B cell (primary cell): ENCODE measurements around the gene ZNF622. TPM values are rescaled to one million over a fixed set of nuclear protein-coding genes. Genes with fewer than 3 reads are reported as not detected.
A peak's percentile ranks its signal among the peaks of the same experiment; 100 is the strongest.

Source experiments
- ATAC-seq: fragments of 200-7000 bp; cut with Tn5 transposase; one replicate; pipeline ENCODE4 v1.10.0; 2021; ENCODE audit warnings: low read depth, mild to moderate bottlenecking, moderate number of reproducible peaks, moderate library complexity
- CTCF ChIA-PET: fragments of 350-600 bp; sonication (Branson Sonifier 250); formaldehyde crosslinking; loops from one replicate; lab custom pipeline; 2021; ENCODE audit warnings: antibody characterized with exemption, inconsistent platforms; lab: Charles Lee
- POLR2A ChIA-PET: fragments of 350-600 bp; sonication (Branson Sonifier 250); formaldehyde crosslinking; loops from one replicate; lab custom pipeline; 2021; ENCODE audit warnings: antibody characterized with exemption; lab: Charles Lee
- DNase-seq: peaks from one replicate; pipeline ENCODE4 v3.0.0; 2013
- H2AFZ ChIP-seq: 2 replicates; pipeline ENCODE4 v1.6.1; 2012; ENCODE audit warnings: mild to moderate bottlenecking, low read depth, low read length; ENCODE audit not compliant: insufficient read depth, poor library complexity, severe bottlenecking
- H3K27ac ChIP-seq, 2 donors: 1 replicate in 1 of 2; 2 replicates in 1 of 2; pipeline ENCODE4 v1.5.1; 2012 to 2013; ENCODE audit warnings: low read length in 2 of 2, mild to moderate bottlenecking in 2 of 2, moderate library complexity in 1 of 2
- H3K27me3 ChIP-seq, 4 experiments: fragments of 200-600 bp in 1 of 4; sonication (generic) in 1 of 4; replicated peaks in 1 of 4; 1 replicate in 2 of 4; 2 replicates in 2 of 4; pipeline versions ENCODE4 v1.6.1 to v1.7.0; 2013 to 2016; ENCODE audit warnings: low read length in 3 of 4, mild to moderate bottlenecking in 2 of 4, mixed read lengths in 1 of 4, moderate library complexity in 1 of 4; ENCODE audit not compliant: insufficient read depth in 4 of 4, control insufficient read depth in 3 of 4; ENCODE audit errors: control extremely low read depth in 1 of 4
- H3K36me3 ChIP-seq, 2 experiments: replicated peaks in 1 of 2; 1 replicate in 1 of 2; 2 replicates in 1 of 2; pipeline versions ENCODE4 v1.6.1 to v1.7.1; 2013; ENCODE audit warnings: low read length in 1 of 2; ENCODE audit not compliant: insufficient read depth in 2 of 2, control insufficient read depth in 1 of 2; ENCODE audit errors: control extremely low read depth in 1 of 2, extremely low read depth in 1 of 2
- H3K4me1 ChIP-seq, 2 donors: fragments of 200-600 bp in 1 of 2; sonication (generic) in 1 of 2; 1 replicate in 1 of 2; 2 replicates in 1 of 2; pipeline versions ENCODE4 v1.5.1 to v1.6.1; 2013 to 2017; ENCODE audit warnings: low read length in 2 of 2; ENCODE audit not compliant: control insufficient read depth in 2 of 2, insufficient read depth in 2 of 2
- H3K4me2 ChIP-seq: replicated peaks from 2 replicates; pipeline ENCODE3; 2012; ENCODE audit warnings: mild to moderate bottlenecking, low read depth, low read length; ENCODE audit not compliant: poor library complexity, severe bottlenecking
- H3K4me3 ChIP-seq, 5 experiments: fragments of 200-600 bp in 1 of 5; sonication (generic) in 1 of 5; 1 replicate in 3 of 5; 2 replicates in 2 of 5; pipeline versions ENCODE4 v1.5.1 to v1.7.0; 2011 to 2016; ENCODE audit warnings: low read length in 4 of 5, mild to moderate bottlenecking in 4 of 5, low read depth in 2 of 5, control low read depth in 1 of 5, moderate library complexity in 1 of 5; ENCODE audit not compliant: insufficient read depth in 1 of 5; ENCODE audit errors: control extremely low read depth in 1 of 5, extremely low read depth in 1 of 5
- H3K79me2 ChIP-seq: fragments of 200-600 bp; sonication (generic); one replicate; pipeline ENCODE4 v1.6.0; 2016; ENCODE audit warnings: low read length; ENCODE audit not compliant: control insufficient read depth, insufficient read depth
- H3K9ac ChIP-seq: fragments of 200-600 bp; sonication (generic); 2 replicates; pipeline ENCODE4 v1.6.1; 2017; ENCODE audit warnings: mild to moderate bottlenecking, low read length, moderate library complexity
- H3K9me3 ChIP-seq, 3 donors: one replicate each; pipeline versions ENCODE4 v1.6.1 to v1.7.1; 2013; ENCODE audit warnings: low read length in 2 of 3; ENCODE audit not compliant: control insufficient read depth in 2 of 3, insufficient read depth in 1 of 3; ENCODE audit errors: control extremely low read depth in 1 of 3
- H4K20me1 ChIP-seq: 2 replicates; pipeline ENCODE4 v1.6.0; 2012; ENCODE audit warnings: mild to moderate bottlenecking, low read length; ENCODE audit not compliant: insufficient read depth, control insufficient read depth, poor library complexity, severe bottlenecking
- H3K27ac Mint-ChIP-seq: one replicate; pipeline ENCODE4 v1.8.0; 2021; ENCODE audit warnings: mixed read lengths
- H3K27me3 Mint-ChIP-seq: one replicate; pipeline ENCODE4 v1.8.0; 2021; ENCODE audit warnings: mixed read lengths
- H3K4me1 Mint-ChIP-seq: one replicate; pipeline ENCODE4 v1.8.0; 2021; ENCODE audit warnings: mixed read lengths
- H3K4me3 Mint-ChIP-seq: one replicate; pipeline ENCODE4 v1.8.0; 2021; ENCODE audit warnings: mixed read lengths
- H3K9me3 Mint-ChIP-seq: one replicate; pipeline ENCODE4 v1.8.0; 2022; ENCODE audit warnings: mixed read lengths; ENCODE audit not compliant: insufficient read depth
- CTCF ChIP-seq: fragments of 200-600 bp; IDR thresholded peaks from one replicate; pipeline ENCODE4 v1.8.0; 2022; ENCODE audit warnings: antibody characterized with exemption, mild to moderate bottlenecking
- EZH2 ChIP-seq: IDR thresholded peaks from 2 replicates; pipeline ENCODE4 v1.6.1; 2012; ENCODE audit warnings: borderline replicate concordance, low read depth, mild to moderate bottlenecking, moderate library complexity, low read length; ENCODE audit not compliant: insufficient read depth, poor library complexity, severe bottlenecking
- whole genome bisulfite sequencing: methylation state at CpG from one replicate; pipeline ENCODE4 v1.1.5; 2013; ENCODE audit warnings: missing lambda C conversion rate; ENCODE audit not compliant: insufficient coverage; 5-methylcytosine and 5-hydroxymethylcytosine counted together
- intact Hi-C: fragments of 100-400 bp; cut with micrococcal nuclease; formaldehyde crosslinking; loops from one replicate; pipeline ENCODE4 v1.10.0; 2022
- polyA plus RNA-seq: library from polyadenylated mRNA; depleted of rRNA; stranded (reverse); fragments of >200 nt; gene quantifications from 2 replicates; pipeline ENCODE4 v1.2.3, GENCODE V29; 2012
- total RNA-seq, 2 donors: library from RNA; stranded (reverse); fragments of 120-200 nt in 1 of 2; gene quantifications; 1 replicate in 1 of 2; 2 replicates in 1 of 2; pipeline versions ENCODE4 v1.2.3 to v1.2.4, GENCODE V29; 2013 to 2022

Gene ZNF622
- total and polyA plus RNA-seq, 2 donors (not counting 1 experiment from before 2014, with no cell fraction given) = 7.5 to 37.1 TPM

GRCh38 chr5:16471387-16471786 is 5.8 kb upstream of the ZNF622 start:
- no peaks in the 10 kb centered on the region for H4K20me1 ChIP-seq
- no peak for TF ChIP-seq EZH2
- TF ChIP-seq CTCF = no peak
- no peak overlapping the region for H3K27ac ChIP-seq
- H3K9ac ChIP-seq = no peak overlapping the region
- H3K27me3 ChIP-seq = no peaks in the 10 kb centered on the region
- H3K9me3 ChIP-seq = no peaks in the 10 kb centered on the region
- POLR2A ChIA-PET = no interaction called here
- intact Hi-C loops = no loop called here
- H3K4me3 ChIP-seq = no peak overlapping the region
- CTCF ChIA-PET = interaction anchor here (1.4 kb wide), 1 partner anchor 15 kb away, joined by 5 read pairs; no protein-coding TSS in a partner anchor
- DNase-seq = no peak
- no peak overlapping the region for H3K4me2 ChIP-seq
- H3K36me3 ChIP-seq = peaks cover 0 to 3% of the 10 kb centered on the region in 2 experiments
- Mint-ChIP-seq H3K9me3 (no peaks in the 10 kb centered on the region), H3K4me1 (peaks cover 26% of the 10 kb centered on the region), H3K27me3 (no peaks in the 10 kb centered on the region), H3K27ac (no peak overlapping the region), H3K4me3 (no peak overlapping the region)
- H3K79me2 ChIP-seq = peaks cover 4% of the 10 kb centered on the region
- ATAC-seq = no peak
- peaks cover 13 to 15% of the 10 kb centered on the region in 2 donors for H3K4me1 ChIP-seq
- no peak overlapping the region for H2AFZ ChIP-seq
- WGBS = no CpG with 5 or more reads among the region's 3 CpGs

GRCh38 chr5:16467363-16468219 is 2.0 kb upstream of the ZNF622 start:
- WGBS = 50% methylated on average over 1 of the region's 3 CpGs
- peak overlapping the region; percentile 69 for H3K27ac Mint-ChIP-seq
- H4K20me1 ChIP-seq = peaks cover 24% of the 10 kb centered on the region
- no peak overlapping the region for H2AFZ ChIP-seq
- no peak for ATAC-seq
- no peak overlapping the region for H3K9ac ChIP-seq
- TF ChIP-seq EZH2 (no peak), CTCF (no peak)
- intact Hi-C loops = loop anchor here (5.0 to 10.0 kb wide), 3 partner anchors 85 to 1803 kb away; partner anchors contain the start of gene OTULIN
- peak overlapping the region; percentile 95 for H3K4me2 ChIP-seq
- CTCF ChIA-PET = interaction anchor here (0.8 to 2.2 kb wide), 2 partner anchors 9 to 11 kb away, joined by 3 to 8 read pairs; no protein-coding TSS in a partner anchor
- POLR2A ChIA-PET = no interaction called here
- H3K27me3 ChIP-seq = no peaks in the 10 kb centered on the region
- peaks cover 33 to 35% of the 10 kb centered on the region in 2 donors for H3K4me1 ChIP-seq
- no peak for DNase-seq
- H3K4me3 ChIP-seq = no peak overlapping the region
- no peaks in the 10 kb centered on the region for H3K9me3 Mint-ChIP-seq
- peaks cover 61% of the 10 kb centered on the region for H3K4me1 Mint-ChIP-seq
- peaks cover 42% of the 10 kb centered on the region for H3K79me2 ChIP-seq
- peaks cover 6 to 11% of the 10 kb centered on the region in 2 experiments for H3K36me3 ChIP-seq
- no peak overlapping the region for H3K27ac ChIP-seq
- peak overlapping the region; percentile 96 for H3K4me3 Mint-ChIP-seq
- no peaks in the 10 kb centered on the region for H3K9me3 ChIP-seq
- H3K27me3 Mint-ChIP-seq = no peaks in the 10 kb centered on the region
